ENCODE results near the gene SMG9. TPM values are rescaled to one million over a fixed set of nuclear protein-coding genes. Genes with fewer than 3 reads are reported as not detected.

Gene SMG9
- total RNA-seq, 3 donors from 2014 or later (not counting 1 experiment from before 2014, with no cell fraction given): 23.3 to 37.4 (median 28.3) TPM

GRCh38 chr19:43748685-43749084 lies 6.1 kb downstream of the SMG9 start:
- Histone ChIP-seq H3K9me3 (ENCODE audit: control insufficient read depth, insufficient read depth, low read length) (no peaks in the 10 kb centered on the region), H3K27ac (ENCODE audit: low read length) (no peak overlapping the region), H3K4me1 (ENCODE audit: control insufficient read depth, insufficient read depth, low read length) (peaks cover 13% of the 10 kb centered on the region), H3K4me3 (ENCODE audit: low read length) (no peak overlapping the region), H3K36me3 (ENCODE audit: control insufficient read depth, insufficient read depth, low read length) (peaks cover 60% of the 10 kb centered on the region), H3K27me3 (ENCODE audit: control insufficient read depth, insufficient read depth, low read length) (no peaks in the 10 kb centered on the region)
- Mint-ChIP-seq H3K4me1 (peaks cover 14 to 27% of the 10 kb centered on the region in 2 donors), H3K27me3 (ENCODE audit: low read depth in 2 of 2) (no peaks in the 10 kb centered on the region), H3K4me3 (no peak overlapping the region), H3K36me3 (peaks cover 7% of the 10 kb centered on the region), H3K9me3 (no peaks in the 10 kb centered on the region), H3K27ac (peak overlapping the region in 1 of 2 donors; percentile 19)
- DNase-seq (no peak), ATAC-seq (no peak)
- intact Hi-C loops (cut with micrococcal nuclease): no loop called here
- no peak for TF ChIP-seq CTCF (IDR thresholded peaks at IDR 0.05)
- 87% methylated on average over 4 of the region's 4 CpGs for WGBS (ENCODE audit: insufficient coverage)

GRCh38 chr19:43748205-43748594 lies 6.6 kb downstream of the SMG9 start:
- Mint-ChIP-seq H3K36me3 (peaks cover 7% of the 10 kb centered on the region), H3K9me3 (no peaks in the 10 kb centered on the region), H3K27me3 (ENCODE audit: low read depth in 2 of 2) (no peaks in the 10 kb centered on the region), H3K27ac (peak overlapping the region in 1 of 2 donors; percentile 19), H3K4me3 (no peak overlapping the region), H3K4me1 (peaks cover 14 to 27% of the 10 kb centered on the region in 2 donors)
- Histone ChIP-seq H3K27me3 (ENCODE audit: control insufficient read depth, insufficient read depth, low read length) (no peaks in the 10 kb centered on the region), H3K4me1 (ENCODE audit: control insufficient read depth, insufficient read depth, low read length) (peaks cover 8% of the 10 kb centered on the region), H3K4me3 (ENCODE audit: low read length) (no peak overlapping the region), H3K36me3 (ENCODE audit: control insufficient read depth, insufficient read depth, low read length) (peaks cover 62% of the 10 kb centered on the region), H3K9me3 (ENCODE audit: control insufficient read depth, insufficient read depth, low read length) (no peaks in the 10 kb centered on the region), H3K27ac (ENCODE audit: low read length) (no peak overlapping the region)
- ATAC-seq (no peak), DNase-seq (no peak)
- WGBS (ENCODE audit: insufficient coverage): 89% methylated on average over 1 of the region's 4 CpGs
- intact Hi-C loops (cut with micrococcal nuclease): no loop called here
- no peak for TF ChIP-seq CTCF (IDR thresholded peaks at IDR 0.05)

GRCh38 chr19:43747557-43748204 lies 7.1 kb downstream of the SMG9 start:
- 95% methylated on average over 9 of the region's 16 CpGs for WGBS (ENCODE audit: insufficient coverage)
- Mint-ChIP-seq H3K36me3 (peaks cover 7% of the 10 kb centered on the region), H3K27ac (no peak overlapping the region), H3K4me3 (no peak overlapping the region), H3K4me1 (peaks cover 14 to 23% of the 10 kb centered on the region in 2 donors), H3K27me3 (ENCODE audit: low read depth in 2 of 2) (no peaks in the 10 kb centered on the region), H3K9me3 (no peaks in the 10 kb centered on the region)
- Histone ChIP-seq H3K9me3 (ENCODE audit: control insufficient read depth, insufficient read depth, low read length) (no peaks in the 10 kb centered on the region), H3K27me3 (ENCODE audit: control insufficient read depth, insufficient read depth, low read length) (no peaks in the 10 kb centered on the region), H3K36me3 (ENCODE audit: control insufficient read depth, insufficient read depth, low read length) (peaks cover 66% of the 10 kb centered on the region), H3K27ac (ENCODE audit: low read length) (no peak overlapping the region), H3K4me3 (ENCODE audit: low read length) (no peak overlapping the region), H3K4me1 (ENCODE audit: control insufficient read depth, insufficient read depth, low read length) (peaks cover 4% of the 10 kb centered on the region)
- intact Hi-C loops (cut with micrococcal nuclease): no loop called here
- DNase-seq (peak in 1 of 2 donors; percentile 58), ATAC-seq (no peak)
- no peak for TF ChIP-seq CTCF (IDR thresholded peaks at IDR 0.05)

- TF ChIP-seq CTCF (IDR thresholded peaks at IDR 0.05): no peak
- no peaks in the 10 kb centered on the region for H3K9me3 Mint-ChIP-seq
- Histone ChIP-seq H3K4me3 (ENCODE audit: low read length) (no peak overlapping the region), H3K36me3 (ENCODE audit: control insufficient read depth, insufficient read depth, low read length) (peaks cover 84% of the 10 kb centered on the region), H3K27ac (ENCODE audit: low read length) (no peak overlapping the region), H3K9me3 (ENCODE audit: control insufficient read depth, insufficient read depth, low read length) (no peaks in the 10 kb centered on the region), H3K4me1 (ENCODE audit: control insufficient read depth, insufficient read depth, low read length) (peaks cover 4% of the 10 kb centered on the region), H3K27me3 (ENCODE audit: control insufficient read depth, insufficient read depth, low read length) (no peaks in the 10 kb centered on the region)
- intact Hi-C loops (cut with micrococcal nuclease): no loop called here
- H3K4me3 Mint-ChIP-seq: no peak overlapping the region
- peaks cover 7% of the 10 kb centered on the region for H3K36me3 Mint-ChIP-seq
- no peak for DNase-seq
- no peak overlapping the region for H3K27ac Mint-ChIP-seq
- H3K27me3 Mint-ChIP-seq (ENCODE audit: low read depth in 2 of 2): no peaks in the 10 kb centered on the region
- ATAC-seq: no peak
- peaks cover 7 to 12% of the 10 kb centered on the region in 2 donors for H3K4me1 Mint-ChIP-seq
- 100% methylated on average over 3 of the region's 3 CpGs for WGBS (ENCODE audit: insufficient coverage)
These were observed 11.7 kb downstream of the SMG9 start for GRCh38 chr19:43743059-43743458.

Measured in natural killer cell (primary cell).